Activated naive CD4-positive, alpha-beta T cell treated with anti-CD3 and anti-CD28 coated beads, Interleukin-2, amount 50 U/mL, for 72 hours (primary cell): ENCODE data around the gene KIAA1671. TPM values are rescaled to one million over a fixed set of nuclear protein-coding genes. Genes with fewer than 3 reads are reported as not detected.
"Not testable (repeated sequence)": the region's sequence is repeated elsewhere in the genome, so short reads cannot be mapped to it uniquely, and the experiment has no call there.

Source experiments
- ATAC-seq, 2 donors: fragments of 150-1000 bp; cut with Tn5 transposase; 2 replicates each; pipeline ENCODE4 v1.10.0; 2021; ENCODE audit warnings: mild to moderate bottlenecking in 2 of 2, moderate library complexity in 2 of 2
- DNase-seq, 2 donors: peaks; one replicate each; pipeline ENCODE4 v3.0.0; 2021 to 2022; ENCODE audit warnings: low spot score in 2 of 2
- H3K27ac Mint-ChIP-seq, 2 donors: one replicate each; pipeline ENCODE4 v1.8.0; 2022; ENCODE audit warnings: mild to moderate bottlenecking in 2 of 2, mixed read lengths in 2 of 2
- H3K36me3 Mint-ChIP-seq, 2 donors: one replicate each; pipeline ENCODE4 v1.8.0; 2022; ENCODE audit warnings: mixed read lengths in 2 of 2
- H3K9me3 Mint-ChIP-seq, 2 donors: one replicate each; pipeline ENCODE4 v1.8.0; 2022; ENCODE audit warnings: mixed read lengths in 2 of 2
- total RNA-seq, 2 donors: library from RNA; stranded (reverse); gene quantifications; one replicate each; pipeline ENCODE4 v1.2.3, GENCODE V29; 2022

KIAA1671 gene
- 10 to 100 TPM in 1 of 2 donors, 1 to 10 TPM in 1; 2.0 to 22.0 TPM for total RNA-seq

- DNase-seq (peak; percentile 82 to 95), ATAC-seq (peak; percentile 94 to 98)
- Mint-ChIP-seq H3K27ac (peak within 1 kb of the TSS in 1 of 2 donors; percentile 66), H3K9me3 (no peaks in the 10 kb centered on the region), H3K36me3 (peaks cover 0 to 4% of the 10 kb centered on the region in 2 donors)
These were observed at the start of gene KIAA1671 for GRCh38 chr22:24951942-24952836. Gene KIAA1671, plus strand, starts transcription at chr22:24952716. Its CDS starts 75,284 bp downstream, at chr22:25028000.

GRCh38 chr22:24905909-24906308 is 46.6 kb upstream of the KIAA1671 start:
- H3K36me3 Mint-ChIP-seq, result peaks cover 22 to 24% of the 10 kb centered on the region in 2 donors
- H3K27ac Mint-ChIP-seq, result no peak overlapping the region
- ATAC-seq (no peak), DNase-seq (no peak)
- peaks cover 13 to 17% of the 10 kb centered on the region in 2 donors for H3K9me3 Mint-ChIP-seq

- ATAC-seq, DNase-seq, H3K27ac Mint-ChIP-seq: not testable (repeated sequence)
- Mint-ChIP-seq H3K9me3 (peaks cover 13 to 17% of the 10 kb centered on the region in 2 donors), H3K36me3 (peaks cover 22 to 24% of the 10 kb centered on the region in 2 donors)
These were observed 45.4 kb upstream of the KIAA1671 start for GRCh38 chr22:24907101-24907500.

- no peaks in the 10 kb centered on the region for H3K36me3 Mint-ChIP-seq
- H3K9me3 Mint-ChIP-seq, result no peaks in the 10 kb centered on the region
- DNase-seq (no peak), ATAC-seq (no peak)
- no peak overlapping the region for H3K27ac Mint-ChIP-seq
These were observed 32.5 kb upstream of the KIAA1671 start for GRCh38 chr22:24920029-24920428.

- H3K27ac Mint-ChIP-seq, result peak overlapping the region in 1 of 2 donors; percentile 12
- H3K36me3 Mint-ChIP-seq, result no peaks in the 10 kb centered on the region
- H3K9me3 Mint-ChIP-seq, result no peaks in the 10 kb centered on the region
- DNase-seq, result no peak
- ATAC-seq, result no peak
These were observed 26.7 kb upstream of the KIAA1671 start for GRCh38 chr22:24925586-24926427.

- H3K36me3 Mint-ChIP-seq, result no peaks in the 10 kb centered on the region
These were observed 26.1 kb upstream of the KIAA1671 start for GRCh38 chr22:24926428-24926725.

GRCh38 chr22:24926849-24927579 is 25.5 kb upstream of the KIAA1671 start:
- ATAC-seq, result peak in 1 of 2 donors; percentile 76
- H3K27ac Mint-ChIP-seq, result peak overlapping the region in 1 of 2 donors; percentile 12
- no peaks in the 10 kb centered on the region for H3K36me3 Mint-ChIP-seq
- DNase-seq, result no peak
- H3K9me3 Mint-ChIP-seq, result no peaks in the 10 kb centered on the region

More at GRCh38 chr22:24926428-24926725, 26.1 kb upstream of the KIAA1671 start:
- ATAC-seq (no peak), DNase-seq (no peak)
- H3K9me3 Mint-ChIP-seq, result no peaks in the 10 kb centered on the region
- H3K27ac Mint-ChIP-seq, result peak overlapping the region in 1 of 2 donors; percentile 12

GRCh38 chr22:24928322-24928721 is 24.2 kb upstream of the KIAA1671 start:
- Mint-ChIP-seq H3K27ac (no peak overlapping the region), H3K36me3 (no peaks in the 10 kb centered on the region), H3K9me3 (no peaks in the 10 kb centered on the region)
- ATAC-seq (no peak), DNase-seq (no peak)

- no peaks in the 10 kb centered on the region for H3K36me3 Mint-ChIP-seq
- DNase-seq (no peak), ATAC-seq (no peak)
- no peaks in the 10 kb centered on the region for H3K9me3 Mint-ChIP-seq
- H3K27ac Mint-ChIP-seq, result no peak overlapping the region
These were observed 21.8 kb upstream of the KIAA1671 start for GRCh38 chr22:24930678-24931077.

- Mint-ChIP-seq H3K36me3 (no peaks in the 10 kb centered on the region), H3K9me3 (no peaks in the 10 kb centered on the region), H3K27ac (no peak overlapping the region)
- no peak for DNase-seq
- ATAC-seq, result no peak
These were observed 16.6 kb upstream of the KIAA1671 start for GRCh38 chr22:24935771-24936483.

- no peak overlapping the region for H3K27ac Mint-ChIP-seq
- H3K36me3 Mint-ChIP-seq, result no peaks in the 10 kb centered on the region
- DNase-seq (no peak), ATAC-seq (no peak)
- H3K9me3 Mint-ChIP-seq, result no peaks in the 10 kb centered on the region
These were observed 15.4 kb upstream of the KIAA1671 start for GRCh38 chr22:24937114-24937513.

GRCh38 chr22:24938741-24939341 is 13.7 kb upstream of the KIAA1671 start:
- Mint-ChIP-seq H3K9me3 (no peaks in the 10 kb centered on the region), H3K27ac (no peak overlapping the region), H3K36me3 (no peaks in the 10 kb centered on the region)
- peak in 1 of 2 donors; percentile 48 for DNase-seq
- peak; percentile 33 to 56 for ATAC-seq

GRCh38 chr22:24942301-24942700 is 10.2 kb upstream of the KIAA1671 start:
- ATAC-seq (no peak), DNase-seq (no peak)
- Mint-ChIP-seq H3K27ac (no peak overlapping the region), H3K9me3 (no peaks in the 10 kb centered on the region), H3K36me3 (no peaks in the 10 kb centered on the region)

GRCh38 chr22:24944217-24944937 is 8.1 kb upstream of the KIAA1671 start:
- no peak for DNase-seq
- no peaks in the 10 kb centered on the region for H3K9me3 Mint-ChIP-seq
- peak overlapping the region in 1 of 2 donors; percentile 59 for H3K27ac Mint-ChIP-seq
- no peak for ATAC-seq
- no peaks in the 10 kb centered on the region for H3K36me3 Mint-ChIP-seq

GRCh38 chr22:24945430-24945829 is 7.1 kb upstream of the KIAA1671 start:
- no peaks in the 10 kb centered on the region for H3K36me3 Mint-ChIP-seq
- H3K27ac Mint-ChIP-seq, result no peak overlapping the region
- DNase-seq (no peak), ATAC-seq (no peak)
- no peaks in the 10 kb centered on the region for H3K9me3 Mint-ChIP-seq
